Glutamatergic neuron (in vitro differentiated cells): ENCODE measurements around the gene SNX30. TPM values are rescaled to one million over a fixed set of nuclear protein-coding genes. Genes with fewer than 3 reads are reported as not detected.

Experiments
- DNase-seq: peaks from one replicate; pipeline ENCODE4 v3.0.0; 2022
- H3K27ac Mint-ChIP-seq: one replicate; pipeline ENCODE4 v1.8.0; 2020; ENCODE audit warnings: mild to moderate bottlenecking, mixed read lengths, inconsistent platforms; ENCODE audit not compliant: unreplicated experiment
- H3K27me3 Mint-ChIP-seq: one replicate; pipeline ENCODE4 v1.8.0; 2020; ENCODE audit warnings: mild to moderate bottlenecking, moderate library complexity, mixed read lengths, inconsistent platforms; ENCODE audit not compliant: unreplicated experiment
- H3K36me3 Mint-ChIP-seq: one replicate; pipeline ENCODE4 v1.8.0; 2020; ENCODE audit warnings: mild to moderate bottlenecking, mixed read lengths, inconsistent platforms; ENCODE audit not compliant: unreplicated experiment
- H3K4me1 Mint-ChIP-seq: one replicate; pipeline ENCODE4 v1.8.0; 2020; ENCODE audit warnings: mild to moderate bottlenecking, low read depth, mixed read lengths, inconsistent platforms; ENCODE audit not compliant: unreplicated experiment
- H3K4me3 Mint-ChIP-seq: one replicate; pipeline ENCODE4 v1.8.0; 2020; ENCODE audit warnings: mild to moderate bottlenecking, mixed read lengths, inconsistent platforms; ENCODE audit not compliant: unreplicated experiment
- H3K9me3 Mint-ChIP-seq: one replicate; pipeline ENCODE4 v1.8.0; 2020; ENCODE audit warnings: mild to moderate bottlenecking, moderate library complexity, mixed read lengths, inconsistent platforms; ENCODE audit not compliant: unreplicated experiment
- total RNA-seq: library from RNA; stranded (reverse); fragmentation: NEBNext Ultra II Directional; extraction: Animal tissue kit (Norgen Biotek cat#: 25700); gene quantifications from one replicate; pipeline ENCODE4 v1.2.1, GENCODE V29; 2021; ENCODE audit not compliant: unreplicated experiment
- TF ChIP-seq, protein P1 (sequence below): fragments of 200-600 bp; sonication (generic); IDR thresholded peaks from one replicate; pipeline ENCODE4 v1.5.0; 2021; ENCODE audit not compliant: partially characterized antibody, unreplicated experiment

The SNX30 gene
- total RNA-seq, 1 donor from 2014 or later, result 41.7 TPM

DNA sequence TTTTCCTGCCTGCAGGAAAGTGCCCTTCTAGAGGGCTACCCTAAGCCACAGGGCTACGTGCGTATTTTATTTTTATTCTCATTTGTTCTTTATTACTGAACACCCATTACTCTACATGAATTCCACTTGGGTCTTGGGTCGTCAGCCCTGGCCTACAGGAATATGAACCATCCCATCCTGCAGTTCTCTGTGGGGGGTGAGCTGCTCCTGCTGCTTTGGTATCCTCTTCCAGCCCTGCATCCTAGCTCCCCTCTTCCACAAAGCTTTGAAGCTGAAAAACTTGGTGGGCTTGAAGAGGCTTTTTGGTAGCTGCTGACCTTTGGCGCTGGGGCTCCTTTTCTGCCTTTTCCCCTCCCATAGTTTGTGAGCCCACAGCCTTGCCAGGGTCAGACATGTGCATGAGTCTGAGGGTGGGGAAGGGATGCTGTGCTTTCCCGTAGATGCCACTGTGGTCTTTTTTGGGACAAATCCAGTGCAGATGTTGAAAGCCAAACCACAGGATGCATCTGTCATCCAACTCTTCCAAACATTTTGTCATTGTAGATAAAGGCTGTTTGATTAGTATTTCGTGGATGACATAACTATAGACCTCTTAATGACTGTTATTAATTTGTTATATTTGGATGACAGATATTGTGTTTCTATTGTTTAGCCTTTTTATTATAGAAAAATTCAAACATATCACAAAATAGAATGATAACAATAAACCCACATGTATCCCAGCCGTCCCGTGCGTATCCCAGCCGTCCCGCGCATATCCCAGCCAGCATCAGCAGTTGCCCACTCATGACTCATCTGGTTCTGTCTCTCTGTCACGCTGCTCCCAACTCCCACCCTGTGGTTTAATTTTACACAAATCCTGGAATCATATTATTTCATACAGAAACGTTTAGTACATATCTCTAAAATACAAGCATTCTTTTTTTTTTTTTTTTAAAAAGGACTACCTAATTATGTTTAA lies 96.2 kb downstream of the SNX30 start:
- Mint-ChIP-seq H3K36me3 (no peaks in the 10 kb centered on the region), H3K27ac (no peak overlapping the region), H3K4me3 (no peak overlapping the region), H3K27me3 (peaks cover 5% of the 10 kb centered on the region), H3K4me1 (peaks cover 2% of the 10 kb centered on the region), H3K9me3 (no peaks in the 10 kb centered on the region)
- TF ChIP-seq, protein P1, sequence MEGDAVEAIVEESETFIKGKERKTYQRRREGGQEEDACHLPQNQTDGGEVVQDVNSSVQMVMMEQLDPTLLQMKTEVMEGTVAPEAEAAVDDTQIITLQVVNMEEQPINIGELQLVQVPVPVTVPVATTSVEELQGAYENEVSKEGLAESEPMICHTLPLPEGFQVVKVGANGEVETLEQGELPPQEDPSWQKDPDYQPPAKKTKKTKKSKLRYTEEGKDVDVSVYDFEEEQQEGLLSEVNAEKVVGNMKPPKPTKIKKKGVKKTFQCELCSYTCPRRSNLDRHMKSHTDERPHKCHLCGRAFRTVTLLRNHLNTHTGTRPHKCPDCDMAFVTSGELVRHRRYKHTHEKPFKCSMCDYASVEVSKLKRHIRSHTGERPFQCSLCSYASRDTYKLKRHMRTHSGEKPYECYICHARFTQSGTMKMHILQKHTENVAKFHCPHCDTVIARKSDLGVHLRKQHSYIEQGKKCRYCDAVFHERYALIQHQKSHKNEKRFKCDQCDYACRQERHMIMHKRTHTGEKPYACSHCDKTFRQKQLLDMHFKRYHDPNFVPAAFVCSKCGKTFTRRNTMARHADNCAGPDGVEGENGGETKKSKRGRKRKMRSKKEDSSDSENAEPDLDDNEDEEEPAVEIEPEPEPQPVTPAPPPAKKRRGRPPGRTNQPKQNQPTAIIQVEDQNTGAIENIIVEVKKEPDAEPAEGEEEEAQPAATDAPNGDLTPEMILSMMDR, result no peak
- DNase-seq, result no peak

GRCh38 chr9:112848316-112849151 lies 98.0 kb downstream of the SNX30 start:
- DNase-seq, result no peak
- TF ChIP-seq, protein P1, result no peak
- Mint-ChIP-seq H3K4me3 (no peak overlapping the region), H3K36me3 (no peaks in the 10 kb centered on the region), H3K27ac (no peak overlapping the region), H3K9me3 (peaks cover 4% of the 10 kb centered on the region), H3K4me1 (peaks cover 12% of the 10 kb centered on the region), H3K27me3 (peaks cover 9% of the 10 kb centered on the region)

DNA sequence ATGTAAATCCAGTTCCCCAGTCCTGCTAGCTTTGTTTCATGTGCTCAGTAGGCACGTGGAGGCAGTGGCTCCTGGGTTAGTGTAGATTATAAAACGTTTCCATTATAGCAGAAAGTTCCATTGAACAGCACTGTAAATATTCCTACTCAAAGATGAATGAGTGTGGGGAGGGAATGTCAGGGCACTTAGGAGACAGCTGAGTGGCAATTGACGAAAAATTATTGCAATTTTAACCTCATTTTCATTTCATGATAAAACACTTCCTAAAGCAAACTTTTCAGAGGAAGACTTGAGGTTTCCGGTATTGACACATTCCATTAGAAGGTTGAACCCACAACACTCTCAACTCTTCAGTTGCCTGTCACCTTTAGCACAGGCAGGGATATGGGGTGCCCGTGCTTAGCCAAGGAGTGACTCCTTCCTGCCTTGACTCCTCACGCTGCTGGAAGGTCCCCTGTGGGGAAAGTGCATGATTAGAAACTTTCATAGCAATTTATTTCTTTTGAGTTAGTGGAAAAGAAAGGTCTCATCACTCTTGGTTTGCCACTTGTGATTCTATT lies 98.9 kb downstream of the SNX30 start:
- H3K27me3 Mint-ChIP-seq, result peaks cover 6% of the 10 kb centered on the region
- no peaks in the 10 kb centered on the region for H3K36me3 Mint-ChIP-seq
- no peak overlapping the region for H3K4me3 Mint-ChIP-seq
- no peak overlapping the region for H3K27ac Mint-ChIP-seq
- no peak for DNase-seq
- peaks cover 4% of the 10 kb centered on the region for H3K9me3 Mint-ChIP-seq
- TF ChIP-seq, protein P1, result no peak
- H3K4me1 Mint-ChIP-seq, result peaks cover 15% of the 10 kb centered on the region

GRCh38 chr9:112850840-112851239 lies 100.3 kb downstream of the SNX30 start:
- no peak for DNase-seq
- peaks cover 9% of the 10 kb centered on the region for H3K27me3 Mint-ChIP-seq
- TF ChIP-seq, protein P1, result no peak
- H3K4me3 Mint-ChIP-seq, result no peak overlapping the region
- H3K27ac Mint-ChIP-seq, result no peak overlapping the region
- no peaks in the 10 kb centered on the region for H3K36me3 Mint-ChIP-seq
- H3K4me1 Mint-ChIP-seq, result peaks cover 23% of the 10 kb centered on the region
- peaks cover 9% of the 10 kb centered on the region for H3K9me3 Mint-ChIP-seq
